Stimulated activated CD4-positive, alpha-beta T cell treated with anti-CD3 and anti-CD28 coated beads, TNF-alpha, amount 100 ng/mL, for 1 hour (primary cell): ENCODE results near the gene FXYD4.

Experiments used
- DNase-seq, 3 donors: peaks; one replicate each; pipeline ENCODE4 v3.0.0-alpha.2; 2020; ENCODE audit warnings: low read depth in 3 of 3, low spot score in 1 of 3

The FXYD4 gene

GRCh38 chr10:43344051-43344450 lies 27.4 kb upstream of the FXYD4 start:
- DNase-seq = no peak

DNA sequence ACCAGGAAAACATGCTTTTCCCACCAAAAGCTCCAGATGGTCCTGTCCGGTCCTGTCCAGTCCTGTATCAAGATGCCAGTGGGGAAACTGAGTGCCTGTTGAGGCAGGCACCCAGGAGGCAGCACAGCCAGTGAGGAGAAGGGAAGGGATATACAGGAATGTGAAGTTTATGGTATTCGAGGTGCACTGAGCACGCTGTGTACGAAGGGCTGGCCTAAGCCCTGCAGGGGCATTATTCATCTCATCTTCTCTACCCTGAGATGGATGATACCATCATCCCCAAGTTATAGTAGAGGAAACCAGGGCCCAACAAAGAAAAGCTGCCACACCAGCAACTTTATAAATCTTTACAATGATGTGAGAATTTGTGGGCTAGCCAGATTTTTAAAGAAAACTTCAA lies 23.4 kb upstream of the FXYD4 start:
- DNase-seq = no peak

GRCh38 chr10:43348511-43349312 lies 22.7 kb upstream of the FXYD4 start:
- DNase-seq = peak; percentile 70 to 80 (median 73)

DNA sequence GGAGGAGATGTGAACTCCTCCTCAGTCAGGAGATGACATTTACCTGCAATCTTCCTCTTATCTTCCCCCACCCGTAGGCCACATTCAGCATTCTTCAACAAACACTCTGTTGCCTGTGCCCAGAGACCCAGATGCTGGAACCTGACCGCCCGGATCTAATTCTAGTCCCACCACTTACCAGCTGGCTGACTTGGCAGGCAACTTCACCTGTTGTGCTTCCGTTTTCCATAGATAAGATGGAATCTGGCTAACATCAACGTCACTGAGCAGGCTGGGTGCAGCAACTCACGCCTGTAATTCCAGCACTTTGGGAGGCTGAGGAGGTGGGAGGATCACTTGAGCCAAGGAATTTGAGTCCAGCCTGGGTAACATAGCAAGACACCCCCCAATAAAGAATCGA lies 21.3 kb upstream of the FXYD4 start:
- no peak for DNase-seq

DNA sequence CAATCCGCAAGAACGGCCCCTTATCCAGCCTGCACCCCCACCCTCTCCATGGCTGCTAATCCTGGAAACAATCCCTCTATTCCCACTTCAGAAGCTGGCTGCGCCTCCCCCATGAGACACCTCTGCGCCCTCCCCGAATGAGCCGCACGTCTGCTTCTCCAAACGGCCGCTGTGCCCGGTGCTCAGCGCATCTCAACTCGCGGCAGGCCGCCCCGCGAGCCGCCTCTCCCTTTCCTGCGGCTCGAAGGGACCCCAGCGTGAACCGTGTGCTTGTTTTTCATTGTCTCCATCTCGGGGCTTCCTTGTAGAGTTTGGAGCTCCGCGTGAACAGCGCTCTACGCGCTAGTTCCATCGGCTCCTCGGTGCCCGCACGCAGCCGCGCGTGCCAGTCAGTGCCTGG lies 20.8 kb upstream of the FXYD4 start:
- DNase-seq = no peak

DNA sequence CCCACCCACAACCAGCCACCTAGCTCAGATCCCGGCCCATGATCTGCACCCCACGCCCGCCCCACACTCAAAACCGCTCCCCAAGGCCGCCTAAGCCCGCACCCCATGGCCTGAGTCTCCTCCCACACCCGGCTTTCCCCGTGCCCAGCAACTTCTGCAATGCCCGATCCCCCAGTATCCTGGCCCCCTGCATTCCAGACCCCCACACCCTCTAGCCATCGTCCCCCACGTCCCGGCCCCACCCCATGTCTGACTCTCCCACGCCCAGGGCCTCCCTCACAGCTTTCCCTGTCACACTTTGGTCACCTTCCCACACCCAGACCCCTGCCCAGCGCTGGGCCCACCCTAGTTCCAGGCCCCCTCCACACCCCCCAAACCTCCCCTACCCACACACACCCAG lies 20.1 kb upstream of the FXYD4 start:
- DNase-seq = no peak

DNA sequence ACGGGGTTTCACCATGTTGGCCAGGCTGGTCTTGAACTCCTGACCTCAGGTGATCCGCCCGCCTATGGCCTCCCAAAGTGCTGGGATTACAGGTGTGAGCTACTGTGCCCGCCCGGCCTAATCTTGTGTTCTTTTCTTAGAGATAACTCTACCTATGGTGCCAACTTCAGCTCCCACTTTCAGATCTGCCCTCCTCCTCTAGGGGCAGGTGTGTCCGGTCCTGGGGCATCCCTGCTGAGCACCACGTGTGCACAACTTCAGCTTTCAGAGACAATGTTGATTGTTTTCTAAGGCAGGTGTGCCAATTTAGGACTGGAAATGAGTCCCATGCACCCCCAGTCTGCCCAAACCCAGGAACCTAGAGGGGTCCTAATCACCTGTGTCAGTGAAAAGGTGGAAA lies 18.5 kb upstream of the FXYD4 start:
- no peak for DNase-seq

GRCh38 chr10:43353495-43354329 lies 17.7 kb upstream of the FXYD4 start:
- no peak for DNase-seq

DNA sequence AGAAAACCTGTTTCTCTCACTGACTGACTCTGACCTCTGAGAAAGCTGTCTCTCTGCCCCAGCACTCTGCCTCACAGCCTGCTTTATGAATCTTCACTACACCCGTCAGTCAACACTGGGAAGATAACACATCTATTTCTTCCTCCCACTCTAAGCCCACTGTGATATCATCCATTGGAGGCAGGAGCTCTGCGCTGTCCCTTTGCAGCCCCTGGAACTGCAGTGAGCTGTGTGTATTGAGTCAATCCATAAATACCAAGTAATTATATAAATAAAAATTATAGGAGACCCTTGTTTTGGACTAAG lies 17.2 kb upstream of the FXYD4 start:
- no peak for DNase-seq

- no peak for DNase-seq
Observed at GRCh38 chr10:43354879-43355380, 16.5 kb upstream of the FXYD4 start.

GRCh38 chr10:43355749-43356371 lies 15.6 kb upstream of the FXYD4 start:
- DNase-seq = no peak

- DNase-seq = no peak
Observed at GRCh38 chr10:43360086-43360485, 11.3 kb upstream of the FXYD4 start.

GRCh38 chr10:43361547-43362190 lies 9.8 kb upstream of the FXYD4 start:
- peak in 1 of 3 donors; percentile 3 for DNase-seq

GRCh38 chr10:43362191-43362839 lies 9.1 kb upstream of the FXYD4 start:
- DNase-seq = peak; percentile 87 to 97 (median 92)

DNA sequence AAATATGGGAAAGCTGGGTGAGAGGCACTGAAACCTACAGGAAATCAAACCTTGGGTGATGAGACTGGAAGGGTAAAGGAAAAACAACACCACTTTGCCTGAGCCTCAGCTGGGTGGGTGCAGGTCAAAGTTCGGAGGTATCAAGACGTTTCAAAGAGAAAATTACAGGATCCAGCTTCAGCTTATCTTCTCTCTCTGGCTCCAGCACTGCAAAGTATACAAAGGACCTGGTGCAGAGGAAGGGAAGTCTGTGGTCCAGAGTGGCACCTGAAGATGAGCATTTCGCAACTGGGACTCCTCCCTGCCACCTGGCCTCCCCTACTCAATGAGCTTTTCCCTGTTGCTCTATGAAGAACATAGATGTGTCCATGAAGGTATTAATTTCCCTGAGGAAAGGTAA lies 6.4 kb upstream of the FXYD4 start:
- DNase-seq = no peak

- no peak for DNase-seq
Observed at GRCh38 chr10:43369921-43370320, 1.5 kb upstream of the FXYD4 start.

DNA sequence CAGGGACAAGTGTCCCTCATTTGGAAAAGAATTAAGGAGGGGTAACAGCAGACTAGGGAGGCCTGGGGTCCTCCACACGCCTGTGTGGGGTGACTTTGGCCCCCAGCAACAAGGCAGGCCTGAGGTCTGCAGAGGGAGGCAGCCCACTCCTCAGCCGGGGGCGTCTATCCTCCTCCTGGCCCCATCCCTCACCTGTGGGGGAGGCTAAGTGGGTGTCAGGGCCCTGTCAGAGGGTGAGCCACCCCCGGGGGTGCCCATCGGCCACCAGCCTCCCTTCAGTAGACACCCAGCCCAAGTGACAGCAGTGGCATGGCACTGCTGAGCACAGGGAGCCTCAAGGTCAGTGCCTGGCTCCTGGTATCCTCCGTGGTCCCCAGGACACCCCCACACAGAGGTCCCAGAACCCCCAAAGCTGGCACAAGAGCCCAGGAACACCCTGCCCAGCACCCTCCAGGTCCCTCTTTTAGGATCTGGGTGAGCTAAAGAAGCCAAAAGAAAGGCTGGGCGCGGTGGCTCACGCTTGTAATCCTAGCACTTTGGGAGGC lies 693 bp upstream of the FXYD4 start:
- no peak for DNase-seq

GRCh38 chr10:43372765-43373361 lies 1.4 kb downstream of the FXYD4 start:
- no peak for DNase-seq

- DNase-seq = no peak
Observed at GRCh38 chr10:43373461-43373860, 2.0 kb downstream of the FXYD4 start.

GRCh38 chr10:43374194-43374593 lies 2.8 kb downstream of the FXYD4 start:
- DNase-seq = no peak
